Measurements from ENCODE around the gene TIMM17A.

DNA sequence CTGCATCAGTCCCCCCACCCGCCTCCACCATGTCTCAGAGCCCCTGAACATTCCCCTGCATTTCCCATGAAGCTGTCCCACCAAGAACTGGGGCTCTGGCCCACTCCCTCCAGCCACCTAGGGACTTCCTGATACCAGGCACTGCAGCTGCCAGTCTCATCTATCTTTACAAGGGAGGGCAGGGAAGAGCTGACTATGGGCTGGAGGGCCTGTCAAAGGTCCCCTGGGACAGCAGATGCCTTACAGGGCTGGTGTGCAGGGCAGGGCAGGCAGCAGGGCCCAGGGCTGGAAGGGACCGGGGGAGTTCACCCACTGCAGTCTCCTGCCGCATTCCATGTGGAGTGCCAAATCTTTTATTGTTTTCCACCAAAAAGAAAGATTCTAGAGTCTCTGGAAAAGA, 49.0 kb upstream of the TIMM17A start:
- TF ChIP-seq, protein P1, sequence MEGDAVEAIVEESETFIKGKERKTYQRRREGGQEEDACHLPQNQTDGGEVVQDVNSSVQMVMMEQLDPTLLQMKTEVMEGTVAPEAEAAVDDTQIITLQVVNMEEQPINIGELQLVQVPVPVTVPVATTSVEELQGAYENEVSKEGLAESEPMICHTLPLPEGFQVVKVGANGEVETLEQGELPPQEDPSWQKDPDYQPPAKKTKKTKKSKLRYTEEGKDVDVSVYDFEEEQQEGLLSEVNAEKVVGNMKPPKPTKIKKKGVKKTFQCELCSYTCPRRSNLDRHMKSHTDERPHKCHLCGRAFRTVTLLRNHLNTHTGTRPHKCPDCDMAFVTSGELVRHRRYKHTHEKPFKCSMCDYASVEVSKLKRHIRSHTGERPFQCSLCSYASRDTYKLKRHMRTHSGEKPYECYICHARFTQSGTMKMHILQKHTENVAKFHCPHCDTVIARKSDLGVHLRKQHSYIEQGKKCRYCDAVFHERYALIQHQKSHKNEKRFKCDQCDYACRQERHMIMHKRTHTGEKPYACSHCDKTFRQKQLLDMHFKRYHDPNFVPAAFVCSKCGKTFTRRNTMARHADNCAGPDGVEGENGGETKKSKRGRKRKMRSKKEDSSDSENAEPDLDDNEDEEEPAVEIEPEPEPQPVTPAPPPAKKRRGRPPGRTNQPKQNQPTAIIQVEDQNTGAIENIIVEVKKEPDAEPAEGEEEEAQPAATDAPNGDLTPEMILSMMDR (IDR thresholded peaks at IDR 0.05): no peak
- no peak for TF ChIP-seq EP300 (IDR thresholded peaks at IDR 0.05)

Data from ovary (tissue), 3 donors.